ENCODE data around the gene RPL18. TPM values are rescaled to one million over a fixed set of nuclear protein-coding genes. Genes with fewer than 3 reads are reported as not detected.

The RPL18 gene
- total RNA-seq, 1 donor from 2014 or later: 4,233 TPM

DNA sequence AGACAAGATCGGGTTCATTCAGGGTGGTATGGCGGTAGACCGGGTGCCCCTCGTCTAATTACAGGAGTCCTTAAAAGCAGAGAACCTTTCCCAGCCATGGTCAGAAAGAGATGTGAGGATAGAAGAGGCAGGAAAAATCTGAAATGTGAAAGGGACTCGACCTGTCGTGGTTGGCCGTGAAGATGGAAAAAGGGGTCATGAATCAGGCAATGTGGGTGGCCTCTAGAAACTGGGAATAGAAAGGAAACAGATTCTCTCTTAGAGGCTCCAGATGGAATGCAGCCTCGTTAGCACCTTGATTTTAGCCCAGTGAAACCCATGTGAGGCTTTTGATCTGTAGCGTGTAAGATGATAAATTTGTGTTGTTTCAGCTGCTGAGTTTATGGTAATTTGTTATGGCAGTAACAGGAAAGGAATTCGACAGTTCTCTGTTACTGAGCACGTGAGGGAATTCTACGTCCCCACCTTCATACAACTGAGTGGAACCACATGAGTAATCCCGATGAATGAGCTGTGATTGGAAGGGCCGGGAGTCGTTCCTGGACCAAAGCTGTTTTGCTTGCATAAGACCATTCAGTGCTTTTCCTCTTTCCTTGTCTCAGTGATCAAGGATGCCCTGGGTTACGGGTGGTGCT is 38.0 kb upstream of the RPL18 start:
- FAIRE-seq: no peak
- DNase-seq (ENCODE audit: low read depth): peak; percentile 84
- Histone ChIP-seq H3K4me3 (ENCODE audit: low read depth, low read length) (no peak overlapping the region), H3K27me3 (ENCODE audit: control insufficient read depth, insufficient read depth, low read length) (no peaks in the 10 kb centered on the region), H3K36me3 (ENCODE audit: control insufficient read depth, insufficient read depth, low read length) (no peaks in the 10 kb centered on the region)
- TF ChIP-seq, protein P1, sequence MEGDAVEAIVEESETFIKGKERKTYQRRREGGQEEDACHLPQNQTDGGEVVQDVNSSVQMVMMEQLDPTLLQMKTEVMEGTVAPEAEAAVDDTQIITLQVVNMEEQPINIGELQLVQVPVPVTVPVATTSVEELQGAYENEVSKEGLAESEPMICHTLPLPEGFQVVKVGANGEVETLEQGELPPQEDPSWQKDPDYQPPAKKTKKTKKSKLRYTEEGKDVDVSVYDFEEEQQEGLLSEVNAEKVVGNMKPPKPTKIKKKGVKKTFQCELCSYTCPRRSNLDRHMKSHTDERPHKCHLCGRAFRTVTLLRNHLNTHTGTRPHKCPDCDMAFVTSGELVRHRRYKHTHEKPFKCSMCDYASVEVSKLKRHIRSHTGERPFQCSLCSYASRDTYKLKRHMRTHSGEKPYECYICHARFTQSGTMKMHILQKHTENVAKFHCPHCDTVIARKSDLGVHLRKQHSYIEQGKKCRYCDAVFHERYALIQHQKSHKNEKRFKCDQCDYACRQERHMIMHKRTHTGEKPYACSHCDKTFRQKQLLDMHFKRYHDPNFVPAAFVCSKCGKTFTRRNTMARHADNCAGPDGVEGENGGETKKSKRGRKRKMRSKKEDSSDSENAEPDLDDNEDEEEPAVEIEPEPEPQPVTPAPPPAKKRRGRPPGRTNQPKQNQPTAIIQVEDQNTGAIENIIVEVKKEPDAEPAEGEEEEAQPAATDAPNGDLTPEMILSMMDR (IDR thresholded peaks at IDR 0.05; ENCODE audit: insufficient read depth, low read length, severe bottlenecking): no peak

DNA sequence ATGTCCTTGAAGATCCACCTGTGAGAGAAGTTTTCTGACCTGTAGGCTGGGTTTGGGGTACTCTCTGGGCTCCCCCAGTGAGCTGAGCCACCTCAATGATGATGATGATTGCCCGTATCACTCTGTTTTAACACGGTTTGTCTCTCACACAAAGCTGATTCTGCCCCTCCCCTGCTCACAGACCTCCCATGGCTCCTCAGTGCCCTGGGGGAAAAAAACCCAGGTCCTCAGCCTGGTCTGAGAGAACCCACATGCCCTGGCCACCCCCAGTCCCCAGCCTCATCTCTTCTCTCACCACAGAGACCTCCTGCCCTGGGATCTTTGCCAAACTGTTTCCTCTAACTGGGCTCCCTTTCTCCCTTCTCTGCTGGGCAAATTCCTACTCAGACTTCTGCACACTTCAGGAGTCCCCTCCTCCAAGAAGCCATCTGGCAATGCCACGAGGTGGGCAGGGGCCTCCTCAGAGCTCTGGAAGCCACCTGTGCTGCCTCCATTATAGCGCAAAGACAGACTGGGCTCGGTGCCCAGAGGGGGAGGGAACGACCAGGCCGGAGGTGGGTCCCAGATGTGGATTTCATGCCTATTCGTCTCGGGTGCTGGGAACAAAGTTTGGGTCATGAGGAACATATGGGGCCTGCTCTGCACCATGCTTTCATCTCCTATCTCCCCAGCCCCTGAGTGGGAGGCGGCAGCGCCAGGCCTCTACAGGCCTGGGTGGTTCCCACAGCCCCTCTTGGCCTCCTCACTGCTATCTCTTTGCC is 35.5 kb upstream of the RPL18 start:
- Histone ChIP-seq H3K36me3 (ENCODE audit: control insufficient read depth, insufficient read depth, low read length) (no peaks in the 10 kb centered on the region), H3K4me3 (ENCODE audit: low read depth, low read length) (no peak overlapping the region), H3K27me3 (ENCODE audit: control insufficient read depth, insufficient read depth, low read length) (no peaks in the 10 kb centered on the region)
- FAIRE-seq (no peak), DNase-seq (ENCODE audit: low read depth) (no peak)
- TF ChIP-seq, protein P1 (IDR thresholded peaks at IDR 0.05; ENCODE audit: insufficient read depth, low read length, severe bottlenecking): no peak

DNA sequence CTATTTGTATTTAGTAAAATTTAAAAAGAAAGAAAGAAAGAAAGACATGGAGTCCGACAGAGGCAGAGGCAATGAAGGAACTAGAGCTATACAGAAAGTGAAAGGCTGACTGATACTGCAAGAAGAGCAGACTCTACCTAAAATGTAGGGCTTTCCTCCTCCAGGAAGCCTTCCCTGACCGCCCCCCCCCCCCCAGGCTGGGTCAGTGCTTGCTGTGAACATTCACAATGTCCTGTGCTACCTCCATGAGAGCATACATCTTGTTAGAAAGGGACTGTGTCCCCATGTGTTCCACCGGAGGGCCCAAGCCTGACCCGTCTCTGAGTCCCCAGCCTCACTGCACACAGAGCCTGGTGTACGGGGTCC is 32.7 kb upstream of the RPL18 start:
- TF ChIP-seq, protein P1 (IDR thresholded peaks at IDR 0.05; ENCODE audit: insufficient read depth, low read length, severe bottlenecking): no peak
- Histone ChIP-seq H3K4me3 (ENCODE audit: low read depth, low read length) (no peak overlapping the region), H3K36me3 (ENCODE audit: control insufficient read depth, insufficient read depth, low read length) (no peaks in the 10 kb centered on the region), H3K27me3 (ENCODE audit: control insufficient read depth, insufficient read depth, low read length) (no peaks in the 10 kb centered on the region)
- DNase-seq (ENCODE audit: low read depth) (no peak), FAIRE-seq (no peak)

DNA sequence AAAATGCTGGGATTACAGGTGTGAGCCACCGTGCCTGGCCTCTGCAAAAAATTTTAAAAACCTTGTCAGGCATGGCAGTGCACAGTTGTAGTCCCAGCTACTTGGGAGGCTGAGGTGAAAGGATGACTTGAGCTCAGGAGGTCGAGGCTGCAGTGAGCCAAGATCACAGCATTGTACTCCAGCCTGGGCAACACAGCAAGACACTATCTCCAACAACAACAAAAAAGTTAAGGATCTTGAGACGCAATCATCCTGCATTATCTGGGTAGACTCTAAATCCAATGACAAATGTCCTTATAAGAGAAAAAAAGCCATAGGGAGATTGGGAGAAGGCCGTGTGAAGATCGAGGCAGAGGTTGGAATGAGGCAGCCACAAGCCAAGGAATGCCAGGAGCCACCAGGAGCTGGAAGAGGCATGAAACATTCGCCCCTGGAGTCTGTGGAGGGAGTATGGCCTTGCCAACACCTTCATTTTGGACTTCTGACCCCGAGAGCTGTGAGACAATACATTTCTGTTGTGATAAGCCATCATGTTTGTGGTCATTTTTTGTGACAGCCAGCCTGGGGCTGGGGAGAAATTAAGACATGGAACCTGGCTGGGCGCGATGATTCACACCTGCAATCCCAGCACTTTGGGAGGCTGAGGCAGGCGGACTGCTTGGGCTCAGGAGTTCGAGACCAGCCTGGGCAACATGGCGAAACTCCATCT is 32.1 kb upstream of the RPL18 start:
- no peak for FAIRE-seq
- no peak overlapping the region for H3K4me3 ChIP-seq (ENCODE audit: low read depth, low read length)

DNA sequence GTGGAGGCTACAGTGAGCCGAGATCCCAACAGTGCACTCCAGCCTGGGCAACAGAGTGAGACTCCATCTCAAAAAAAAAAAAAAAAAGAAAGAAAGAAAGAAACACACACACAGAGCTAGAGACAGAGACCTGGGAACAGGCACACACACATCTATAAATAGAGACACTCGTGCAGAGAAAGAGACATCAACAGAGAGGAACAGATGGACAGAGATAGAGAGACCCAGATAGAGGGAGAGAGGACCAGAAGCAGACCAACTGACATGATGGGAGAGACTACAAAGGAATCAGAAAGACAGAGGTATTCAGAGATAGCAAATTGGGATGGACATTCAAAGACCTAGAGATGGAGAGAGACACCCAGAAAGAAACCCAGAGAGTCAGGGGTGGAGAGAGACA is 29.2 kb upstream of the RPL18 start:
- Histone ChIP-seq H3K36me3 (ENCODE audit: control insufficient read depth, insufficient read depth, low read length) (no peaks in the 10 kb centered on the region), H3K4me3 (ENCODE audit: low read depth, low read length) (no peak overlapping the region), H3K27me3 (ENCODE audit: control insufficient read depth, insufficient read depth, low read length) (no peaks in the 10 kb centered on the region)
- DNase-seq (ENCODE audit: low read depth): no peak
- FAIRE-seq: no peak
- TF ChIP-seq, protein P1 (IDR thresholded peaks at IDR 0.05; ENCODE audit: insufficient read depth, low read length, severe bottlenecking): no peak

More for the DNA sequence above, 32.1 kb upstream of the RPL18 start:
- H3K27me3 ChIP-seq (ENCODE audit: control insufficient read depth, insufficient read depth, low read length): no peaks in the 10 kb centered on the region
- DNase-seq (ENCODE audit: low read depth): no peak
- no peaks in the 10 kb centered on the region for H3K36me3 ChIP-seq (ENCODE audit: control insufficient read depth, insufficient read depth, low read length)
- TF ChIP-seq, protein P1 (IDR thresholded peaks at IDR 0.05; ENCODE audit: insufficient read depth, low read length, severe bottlenecking): no peak

Data from bronchial epithelial cell (primary cell).